ENCODE results near the gene ZBTB22. TPM values are rescaled to one million over a fixed set of nuclear protein-coding genes. Genes with fewer than 3 reads are reported as not detected.

ZBTB22 gene
- total RNA-seq, 1 donor from 2014 or later = 33.2 TPM

DNA sequence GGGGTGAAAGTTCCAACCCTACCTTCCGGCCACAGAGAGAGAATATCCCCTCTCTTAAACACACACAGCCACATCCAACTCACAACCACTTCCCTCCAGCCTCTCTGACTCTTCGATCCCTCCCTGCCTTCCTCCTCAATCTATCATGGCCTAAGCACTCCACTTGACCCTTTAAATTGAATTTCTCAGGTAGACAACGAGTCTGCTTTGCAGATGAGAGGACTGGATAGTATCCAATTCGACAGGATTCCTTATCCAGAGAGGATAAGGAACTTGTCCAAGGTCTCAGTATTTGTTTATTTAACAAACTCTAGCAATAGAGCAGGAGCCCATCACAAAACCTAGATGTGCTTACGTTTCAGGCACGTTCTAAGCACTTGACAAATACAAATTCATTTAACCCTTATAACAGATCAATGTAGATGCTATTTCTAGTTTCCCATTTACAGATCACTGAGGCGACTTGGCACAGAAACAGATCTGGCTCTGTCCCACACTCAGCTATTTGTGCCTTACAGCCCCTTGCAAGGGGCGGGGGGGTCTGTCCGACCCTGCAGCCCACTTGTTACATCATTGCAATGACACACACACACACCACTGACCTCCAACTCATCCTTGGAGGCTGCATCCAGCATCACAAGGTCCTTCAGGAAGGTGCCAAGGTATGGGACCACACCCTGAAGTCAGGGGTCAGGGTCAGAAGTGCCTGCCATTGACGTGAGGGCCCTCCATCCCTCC is 23.3 kb downstream of the ZBTB22 start:
- no peak for DNase-seq (ENCODE audit: low spot score in 2 of 2, unreplicated experiment in 2 of 2)
- Mint-ChIP-seq H3K4me1 (peaks cover 28% of the 10 kb centered on the region), H3K36me3 (no peaks in the 10 kb centered on the region), H3K9me3 (no peaks in the 10 kb centered on the region), H3K27me3 (ENCODE audit: low read depth) (no peaks in the 10 kb centered on the region), H3K27ac (peak overlapping the region; percentile 37), H3K4me3 (no peak overlapping the region)
- TF ChIP-seq CTCF (IDR thresholded peaks at IDR 0.05; ENCODE audit: unreplicated experiment) = no peak

GRCh38 chr6:33292996-33293682 is 24.4 kb downstream of the ZBTB22 start:
- Mint-ChIP-seq H3K4me3 (no peak overlapping the region), H3K36me3 (peaks cover 1% of the 10 kb centered on the region), H3K27ac (no peak overlapping the region), H3K4me1 (peaks cover 34% of the 10 kb centered on the region), H3K9me3 (no peaks in the 10 kb centered on the region), H3K27me3 (ENCODE audit: low read depth) (no peaks in the 10 kb centered on the region)
- TF ChIP-seq CTCF (IDR thresholded peaks at IDR 0.05; ENCODE audit: unreplicated experiment) = no peak
- no peak for DNase-seq (ENCODE audit: low spot score in 2 of 2, unreplicated experiment in 2 of 2)

- Mint-ChIP-seq H3K4me3 (peak overlapping the region; percentile 99), H3K27me3 (ENCODE audit: low read depth) (no peaks in the 10 kb centered on the region), H3K4me1 (peaks cover 29% of the 10 kb centered on the region), H3K27ac (peak overlapping the region; percentile 99), H3K36me3 (peaks cover 10% of the 10 kb centered on the region), H3K9me3 (no peaks in the 10 kb centered on the region)
- no peak for TF ChIP-seq CTCF (IDR thresholded peaks at IDR 0.05; ENCODE audit: unreplicated experiment)
- DNase-seq (ENCODE audit: low spot score in 2 of 2, unreplicated experiment in 2 of 2) = no peak
Measured at GRCh38 chr6:33290459-33290858, 27.1 kb downstream of the ZBTB22 start.

- H3K27ac Mint-ChIP-seq = peak overlapping the region; percentile 99
- H3K36me3 Mint-ChIP-seq = peaks cover 10% of the 10 kb centered on the region
- no peak for DNase-seq (ENCODE audit: low spot score in 2 of 2, unreplicated experiment in 2 of 2)
- peaks cover 29% of the 10 kb centered on the region for H3K4me1 Mint-ChIP-seq
- no peaks in the 10 kb centered on the region for H3K27me3 Mint-ChIP-seq (ENCODE audit: low read depth)
- H3K4me3 Mint-ChIP-seq = peak overlapping the region; percentile 99
- no peaks in the 10 kb centered on the region for H3K9me3 Mint-ChIP-seq
- no peak for TF ChIP-seq CTCF (IDR thresholded peaks at IDR 0.05; ENCODE audit: unreplicated experiment)
Measured at GRCh38 chr6:33289784-33290315, 27.7 kb downstream of the ZBTB22 start.

DNA sequence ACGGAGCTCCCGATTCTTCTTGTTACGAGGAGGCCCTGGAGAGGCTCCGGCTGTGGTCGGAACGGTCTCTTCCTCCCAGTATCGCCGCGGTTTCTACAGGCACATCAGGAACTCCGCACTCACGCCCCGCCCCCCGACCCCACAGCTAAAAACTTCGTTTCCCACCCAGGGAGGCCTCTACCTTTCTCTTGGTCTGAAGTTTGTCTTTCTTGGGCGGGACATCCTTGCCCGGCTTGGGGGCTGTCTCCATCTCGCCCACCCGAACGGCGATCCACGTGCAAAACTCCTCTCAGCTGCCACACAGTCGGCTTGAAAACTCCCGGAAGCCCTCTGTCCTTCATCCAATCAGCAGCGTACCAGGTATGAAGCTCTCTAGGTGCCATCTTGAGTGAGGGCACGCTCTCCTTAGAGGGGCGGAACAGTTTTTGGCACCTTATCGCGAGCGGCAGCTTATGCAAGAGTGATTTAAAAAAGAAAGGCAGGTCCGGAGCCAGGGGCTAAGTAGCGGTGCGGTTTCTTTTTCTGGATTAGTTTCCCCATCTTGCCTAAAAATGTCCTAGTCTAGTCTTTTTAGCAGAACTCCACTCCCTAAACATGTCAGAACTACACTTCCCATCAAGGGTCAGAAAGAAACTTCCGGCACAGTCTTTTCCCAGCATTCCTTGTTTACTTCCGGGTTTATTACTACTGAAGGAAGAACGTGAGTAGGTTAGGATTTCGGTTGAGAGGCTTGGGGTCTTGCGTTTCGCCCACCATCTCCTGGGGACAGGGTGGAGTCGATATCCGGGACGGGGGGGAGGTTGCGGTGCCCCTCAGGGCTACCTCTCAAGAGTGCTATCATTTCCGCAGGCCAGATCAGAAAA is 28.4 kb downstream of the ZBTB22 start, which contains the start of the genes PFDN6 and WDR46:
Gene PFDN6 (plus strand): TSS at position 681 of the 863 bp plus-strand sequence. CDS start 256 bp downstream, outside the sequence.
Gene WDR46 (minus strand): TSS at position 319 of the 863 bp plus-strand sequence. CDS start 69 bp downstream, at position 250.
- H3K9me3 Mint-ChIP-seq = no peaks in the 10 kb centered on the region
- no peaks in the 10 kb centered on the region for H3K27me3 Mint-ChIP-seq (ENCODE audit: low read depth)
- peak within 1 kb of the TSS; percentile 99 for H3K27ac Mint-ChIP-seq
- DNase-seq (ENCODE audit: low spot score in 2 of 2, unreplicated experiment in 2 of 2) = peak in 1 of 2 experiments; percentile 75
- peak within 1 kb of the TSS; percentile 99 for H3K4me3 Mint-ChIP-seq
- TF ChIP-seq CTCF (IDR thresholded peaks at IDR 0.05; ENCODE audit: unreplicated experiment) = no peak
- peaks cover 12% of the 10 kb centered on the region for H3K36me3 Mint-ChIP-seq
- peaks cover 29% of the 10 kb centered on the region for H3K4me1 Mint-ChIP-seq
